ENCODE data around the gene FBXO31.
A peak's percentile ranks its signal among the peaks of the same experiment; 100 is the strongest.

FBXO31 gene

GRCh38 chr16:87395181-87395842 lies 11.7 kb upstream of the FBXO31 start:
- DNase-seq (ENCODE audit: low spot score): no peak

GRCh38 chr16:87393680-87394055 lies 10.1 kb upstream of the FBXO31 start:
- H3K18ac ChIP-seq (ENCODE audit: low read length): no peak overlapping the region
- H2BK12ac ChIP-seq (ENCODE audit: low read length): no peak overlapping the region
- no peak overlapping the region for H2BK5ac ChIP-seq (ENCODE audit: low read length)
- H2AK5ac ChIP-seq (ENCODE audit: low read depth, low read length): no peak overlapping the region
- H3K9ac ChIP-seq (ENCODE audit: low read depth, low read length, poor library complexity): no peak overlapping the region
- H3K36me3 ChIP-seq (replicated peaks in 1 of 2; ENCODE audit: control insufficient read depth in 2 of 2, insufficient read depth in 2 of 2, low read length in 2 of 2): peaks cover 0 to 4% of the 10 kb centered on the region in 2 donors
- peak overlapping the region in 1 of 2 donors; percentile 57 for H3K4me3 ChIP-seq (ENCODE audit: low read length in 2 of 2)
- no peak overlapping the region for H2BK15ac ChIP-seq (ENCODE audit: low read length)
- H3K4me1 ChIP-seq (ENCODE audit: control insufficient read depth in 2 of 2, insufficient read depth in 1 of 2, low read depth in 1 of 2, low read length in 2 of 2): peaks cover 4 to 6% of the 10 kb centered on the region in 2 donors
- no CpG with 5 or more reads among the region's 6 CpGs for WGBS, 2 donors (ENCODE audit: extremely low coverage in 2 of 2, insufficient read length in 2 of 2, insufficient replicate concordance in 1 of 2)
- no peak overlapping the region for H3K14ac ChIP-seq (ENCODE audit: low read length)
- no peak overlapping the region for H3K23ac ChIP-seq (ENCODE audit: low read depth, low read length, poor library complexity)
- DNase-seq (ENCODE audit: low spot score): no peak
- peak overlapping the region; percentile 24 for H3K4me2 ChIP-seq (ENCODE audit: insufficient read depth, low read length, poor library complexity, severe bottlenecking)
- peaks cover 2% of the 10 kb centered on the region for H3K79me1 ChIP-seq (ENCODE audit: low read depth, low read length)
- no peak overlapping the region for H2AFZ ChIP-seq (ENCODE audit: low read length)
- no peaks in the 10 kb centered on the region for H3K9me3 ChIP-seq (replicated peaks in 1 of 2; ENCODE audit: control insufficient read depth in 2 of 2, insufficient read depth in 1 of 2, low read depth in 1 of 2, low read length in 2 of 2)
- H3K27ac ChIP-seq (replicated peaks; ENCODE audit: low read length): no peak overlapping the region
- H2BK120ac ChIP-seq (ENCODE audit: low read depth, low read length): no peak overlapping the region
- H4K8ac ChIP-seq (ENCODE audit: low read depth, low read length): no peak overlapping the region
- no peak overlapping the region for H4K91ac ChIP-seq (ENCODE audit: low read depth, low read length, poor library complexity)
- no peaks in the 10 kb centered on the region for H3K27me3 ChIP-seq (ENCODE audit: control insufficient read depth in 3 of 3, insufficient read depth in 3 of 3, low read depth in 1 of 3, low read length in 3 of 3)
- H3K4ac ChIP-seq (ENCODE audit: low read length): no peak overlapping the region

More at GRCh38 chr16:87395181-87395842, 11.7 kb upstream of the FBXO31 start:
- H4K8ac ChIP-seq (ENCODE audit: low read depth, low read length): no peak overlapping the region
- no peak overlapping the region for H3K4me2 ChIP-seq (ENCODE audit: insufficient read depth, low read length, poor library complexity, severe bottlenecking)
- H2BK12ac ChIP-seq (ENCODE audit: low read length): no peak overlapping the region
- peaks cover 3 to 6% of the 10 kb centered on the region in 2 donors for H3K4me1 ChIP-seq (ENCODE audit: control insufficient read depth in 2 of 2, insufficient read depth in 1 of 2, low read depth in 1 of 2, low read length in 2 of 2)
- H2BK15ac ChIP-seq (ENCODE audit: low read length): no peak overlapping the region
- H4K91ac ChIP-seq (ENCODE audit: low read depth, low read length, poor library complexity): no peak overlapping the region
- no peak overlapping the region for H3K4ac ChIP-seq (ENCODE audit: low read length)
- no peak overlapping the region for H2BK5ac ChIP-seq (ENCODE audit: low read length)
- no peak overlapping the region for H3K4me3 ChIP-seq (ENCODE audit: low read length in 2 of 2)
- no peak overlapping the region for H3K27ac ChIP-seq (replicated peaks; ENCODE audit: low read length)
- no peak overlapping the region for H3K18ac ChIP-seq (ENCODE audit: low read length)
- H3K9ac ChIP-seq (ENCODE audit: low read depth, low read length, poor library complexity): no peak overlapping the region
- peaks cover 2% of the 10 kb centered on the region for H3K79me1 ChIP-seq (ENCODE audit: low read depth, low read length)
- H3K9me3 ChIP-seq (replicated peaks in 1 of 2; ENCODE audit: control insufficient read depth in 2 of 2, insufficient read depth in 1 of 2, low read depth in 1 of 2, low read length in 2 of 2): no peaks in the 10 kb centered on the region
- no peak overlapping the region for H2AFZ ChIP-seq (ENCODE audit: low read length)
- H3K27me3 ChIP-seq (ENCODE audit: control insufficient read depth in 3 of 3, insufficient read depth in 3 of 3, low read depth in 1 of 3, low read length in 3 of 3): no peaks in the 10 kb centered on the region
- peaks cover 4 to 15% of the 10 kb centered on the region in 2 donors for H3K36me3 ChIP-seq (replicated peaks in 1 of 2; ENCODE audit: control insufficient read depth in 2 of 2, insufficient read depth in 2 of 2, low read length in 2 of 2)
- no peak overlapping the region for H3K23ac ChIP-seq (ENCODE audit: low read depth, low read length, poor library complexity)
- no peak overlapping the region for H3K14ac ChIP-seq (ENCODE audit: low read length)
- H2AK5ac ChIP-seq (ENCODE audit: low read depth, low read length): no peak overlapping the region
- WGBS, 2 donors (ENCODE audit: extremely low coverage in 2 of 2, insufficient read length in 2 of 2, insufficient replicate concordance in 1 of 2): no CpG with 5 or more reads among the region's 7 CpGs
- no peak overlapping the region for H2BK120ac ChIP-seq (ENCODE audit: low read depth, low read length)

- H3K4ac ChIP-seq (ENCODE audit: low read length): no peak overlapping the region
- no CpG with 5 or more reads among the region's 53 CpGs for WGBS, 2 donors (ENCODE audit: extremely low coverage in 2 of 2, insufficient read length in 2 of 2, insufficient replicate concordance in 1 of 2)
- no peak overlapping the region for H3K27ac ChIP-seq (replicated peaks; ENCODE audit: low read length)
- no peak overlapping the region for H2BK120ac ChIP-seq (ENCODE audit: low read depth, low read length)
- no peak overlapping the region for H2BK12ac ChIP-seq (ENCODE audit: low read length)
- H3K9me3 ChIP-seq (replicated peaks in 1 of 2; ENCODE audit: control insufficient read depth in 2 of 2, insufficient read depth in 1 of 2, low read depth in 1 of 2, low read length in 2 of 2): no peaks in the 10 kb centered on the region
- no peak overlapping the region for H2AK5ac ChIP-seq (ENCODE audit: low read depth, low read length)
- H2AFZ ChIP-seq (ENCODE audit: low read length): peak overlapping the region; percentile 43
- peak overlapping the region; percentile 57 to 99 for H3K4me3 ChIP-seq (ENCODE audit: low read length in 2 of 2)
- H3K4me1 ChIP-seq (ENCODE audit: control insufficient read depth in 2 of 2, insufficient read depth in 1 of 2, low read depth in 1 of 2, low read length in 2 of 2): peaks cover 8% of the 10 kb centered on the region in 2 donors
- H3K4me2 ChIP-seq (ENCODE audit: insufficient read depth, low read length, poor library complexity, severe bottlenecking): peak overlapping the region; percentile 96
- no peaks in the 10 kb centered on the region for H3K27me3 ChIP-seq (ENCODE audit: control insufficient read depth in 3 of 3, insufficient read depth in 3 of 3, low read depth in 1 of 3, low read length in 3 of 3)
- peaks cover 2% of the 10 kb centered on the region for H3K79me1 ChIP-seq (ENCODE audit: low read depth, low read length)
- no peak overlapping the region for H4K8ac ChIP-seq (ENCODE audit: low read depth, low read length)
- H2BK15ac ChIP-seq (ENCODE audit: low read length): no peak overlapping the region
- H4K91ac ChIP-seq (ENCODE audit: low read depth, low read length, poor library complexity): no peak overlapping the region
- no peaks in the 10 kb centered on the region for H3K36me3 ChIP-seq (replicated peaks in 1 of 2; ENCODE audit: control insufficient read depth in 2 of 2, insufficient read depth in 2 of 2, low read length in 2 of 2)
- no peak overlapping the region for H2BK5ac ChIP-seq (ENCODE audit: low read length)
- H3K18ac ChIP-seq (ENCODE audit: low read length): no peak overlapping the region
- H3K14ac ChIP-seq (ENCODE audit: low read length): no peak overlapping the region
- H3K23ac ChIP-seq (ENCODE audit: low read depth, low read length, poor library complexity): no peak overlapping the region
- H3K9ac ChIP-seq (ENCODE audit: low read depth, low read length, poor library complexity): peak overlapping the region; percentile 92
- peak; percentile 21 for DNase-seq (ENCODE audit: low spot score)
These were observed 9.5 kb upstream of the FBXO31 start for GRCh38 chr16:87392821-87393679.
